ENCODE data around the gene ZSCAN18.

Gene ZSCAN18

GRCh38 chr19:58034477-58034793 lies 63.6 kb downstream of the ZSCAN18 start:
- Histone ChIP-seq H3K79me2 (ENCODE audit: insufficient read depth, low read length) (no peaks in the 10 kb centered on the region), H3K4me2 (ENCODE audit: low read depth, low read length, poor library complexity, severe bottlenecking) (no peak overlapping the region), H3K27me3 (ENCODE audit: insufficient read depth, low read length, poor library complexity, severe bottlenecking) (no peaks in the 10 kb centered on the region), H4K20me1 (ENCODE audit: insufficient read depth, low read length, poor library complexity, severe bottlenecking) (no peaks in the 10 kb centered on the region), H3K9me3 (ENCODE audit: insufficient read depth, low read depth, low read length) (peaks cover 10% of the 10 kb centered on the region; the same call in 1 of the 2 replicates), H3K36me3 (ENCODE audit: insufficient read depth, low read length) (no peaks in the 10 kb centered on the region), H3F3A (ENCODE audit: low read depth) (no peaks in the 10 kb centered on the region), H3K9ac (ENCODE audit: low read depth, low read length, poor library complexity, severe bottlenecking) (no peak overlapping the region), H2AFZ (ENCODE audit: low read length) (no peak overlapping the region), H3K4me3 (ENCODE audit: low read length, poor library complexity, severe bottlenecking) (no peak overlapping the region), H3K9me2 (replicated peaks; ENCODE audit: low read depth, low read length) (no peaks in the 10 kb centered on the region), H3K4me1 (ENCODE audit: insufficient read depth, low read length, poor library complexity, severe bottlenecking) (no peaks in the 10 kb centered on the region)
- no peak for TF ChIP-seq EZH2phosphoT487 (IDR thresholded peaks at IDR 0.05; ENCODE audit: borderline replicate concordance)
- TF ChIP-seq CTCF (conservative IDR thresholded peaks at IDR 0.05; ENCODE audit: low read length): no peak
